ENCODE measurements around the gene C19orf44.

DNA sequence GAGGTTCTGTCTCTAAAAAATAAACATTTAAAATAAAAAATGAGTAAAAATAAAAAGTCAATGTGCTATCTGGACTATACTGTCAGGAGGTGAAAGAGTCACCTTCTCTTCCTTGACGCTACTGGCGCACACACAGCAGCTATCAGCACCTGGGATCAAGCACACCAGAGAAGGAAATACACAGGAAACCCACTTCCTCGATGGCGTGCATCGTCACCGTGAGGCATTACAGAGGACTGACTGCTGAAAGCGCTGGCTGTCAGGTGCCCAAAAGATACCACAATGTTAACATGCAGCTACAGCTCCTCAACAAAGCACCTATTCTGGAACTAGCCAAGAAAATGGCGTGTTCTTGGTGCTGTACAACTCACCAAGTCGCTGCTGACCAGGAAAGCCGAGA is 70.0 kb downstream of the C19orf44 start:
- no peak for TF ChIP-seq CTCF (IDR thresholded peaks at IDR 0.05)
- no peak for TF ChIP-seq EZH2 (IDR thresholded peaks at IDR 0.05)
- TF ChIP-seq EZH2phosphoT487 (IDR thresholded peaks at IDR 0.05) = no peak
